HCT116 (cell line): ENCODE data around the gene PIGA.

Source experiments
- CTCF ChIP-seq, 3 experiments: fragments of 200-600 bp in 1 of 3; sonication (generic) in 1 of 3; IDR thresholded peaks in 2 of 3; conservative IDR thresholded peaks in 1 of 3; 2 replicates each; pipeline ENCODE4 v1.5.1; 2012 to 2017; ENCODE audit warnings: low read depth in 2 of 3, low read length in 2 of 3, antibody characterized with exemption in 1 of 3, borderline replicate concordance in 1 of 3, control low read depth in 1 of 3, mild to moderate bottlenecking in 1 of 3, mixed read lengths in 1 of 3, mixed run types in 1 of 3, moderate library complexity in 1 of 3; ENCODE audit not compliant: insufficient read depth in 1 of 3
- EZH2 ChIP-seq: fragments of 200-600 bp; sonication (generic); IDR thresholded peaks from 2 replicates; pipeline ENCODE4 v1.6.1; 2017; ENCODE audit warnings: antibody characterized with exemption, mixed run types
- EZH2phosphoT487 ChIP-seq: fragments of 200-600 bp; IDR thresholded peaks from 2 replicates; pipeline ENCODE4 v1.6.1; 2018; ENCODE audit warnings: antibody characterized with exemption, borderline replicate concordance
- POLR2A ChIP-seq: IDR thresholded peaks from 2 replicates; pipeline ENCODE4 v1.7.0; 2011; ENCODE audit warnings: borderline replicate concordance; ENCODE audit not compliant: insufficient read depth, insufficient read length; ENCODE audit errors: extremely low read depth
- POLR2AphosphoS5 ChIP-seq: IDR thresholded peaks from 2 replicates; pipeline ENCODE4 v1.6.1; 2011; ENCODE audit warnings: mild to moderate bottlenecking, low read depth, low read length, moderate library complexity
- RAD21 ChIP-seq: IDR thresholded peaks from 2 replicates; pipeline ENCODE4 v1.6.1; 2012; ENCODE audit warnings: low read depth, mild to moderate bottlenecking
- REST ChIP-seq: IDR thresholded peaks from 2 replicates; pipeline ENCODE4 v1.6.1; 2012; ENCODE audit warnings: low read depth
- ZNF274 ChIP-seq: fragments of 200-500 bp; sonication (Bioruptor generic); IDR thresholded peaks from 2 replicates; pipeline ENCODE4 v1.6.1; 2014; ENCODE audit warnings: mild to moderate bottlenecking, low read depth, low read length, inconsistent platforms

- TF ChIP-seq CTCF (IDR thresholded peaks at IDR 0.05 in 2 of 3, conservative IDR thresholded peaks at IDR 0.05 in 1 of 3; ENCODE audit: borderline replicate concordance in 1 of 3, insufficient read depth in 1 of 3, low read depth in 2 of 3, low read length in 2 of 3), result no peak
- TF ChIP-seq RAD21, result no peak
- no peak for TF ChIP-seq POLR2A
- TF ChIP-seq ZNF274, result no peak
- no peak for TF ChIP-seq REST
- no peak for TF ChIP-seq POLR2AphosphoS5
- TF ChIP-seq EZH2, result no peak
- TF ChIP-seq EZH2phosphoT487, result no peak
These were observed 42.5 kb downstream of the PIGA start for GRCh38 chrX:15292861-15293260.
